Fibroblast of lung (primary cell): ENCODE measurements around the gene IFT81.

Source experiments
- EZH2 ChIP-seq: IDR thresholded peaks from 2 replicates; pipeline ENCODE4 v1.5.1; 2012; ENCODE audit warnings: low read length, control low read depth, mild to moderate bottlenecking; ENCODE audit errors: missing control alignments
- TF ChIP-seq, protein P1 (sequence below), 2 donors: IDR thresholded peaks in 1 of 2; conservative IDR thresholded peaks in 1 of 2; 1 replicate in 1 of 2; 2 replicates in 1 of 2; pipeline ENCODE4 v1.5.1; 2011 to 2012; ENCODE audit warnings: low read length in 2 of 2, control low read depth in 1 of 2, inconsistent platforms in 1 of 2, low read depth in 1 of 2, mild to moderate bottlenecking in 1 of 2

DNA sequence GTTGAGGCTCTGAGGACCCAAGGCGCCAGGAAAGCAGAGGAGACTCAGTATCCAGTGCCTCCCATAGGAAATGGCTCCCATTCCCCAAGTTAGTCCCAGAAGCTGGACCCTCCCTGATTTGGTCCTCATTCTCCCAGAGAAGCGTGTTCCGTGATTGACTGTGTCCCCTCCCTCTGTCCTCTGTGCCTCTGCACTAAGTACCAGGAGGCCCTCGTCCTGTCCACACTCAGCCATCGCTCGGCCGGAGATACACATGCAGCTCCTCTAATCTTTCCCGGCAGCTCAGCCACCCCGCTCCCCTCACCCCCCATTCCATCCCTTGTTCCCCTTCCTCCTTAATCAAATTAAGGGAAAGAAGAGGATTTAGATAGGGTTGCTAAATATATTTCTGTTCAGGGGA, 128.6 kb downstream of the IFT81 start:
- TF ChIP-seq, protein P1, sequence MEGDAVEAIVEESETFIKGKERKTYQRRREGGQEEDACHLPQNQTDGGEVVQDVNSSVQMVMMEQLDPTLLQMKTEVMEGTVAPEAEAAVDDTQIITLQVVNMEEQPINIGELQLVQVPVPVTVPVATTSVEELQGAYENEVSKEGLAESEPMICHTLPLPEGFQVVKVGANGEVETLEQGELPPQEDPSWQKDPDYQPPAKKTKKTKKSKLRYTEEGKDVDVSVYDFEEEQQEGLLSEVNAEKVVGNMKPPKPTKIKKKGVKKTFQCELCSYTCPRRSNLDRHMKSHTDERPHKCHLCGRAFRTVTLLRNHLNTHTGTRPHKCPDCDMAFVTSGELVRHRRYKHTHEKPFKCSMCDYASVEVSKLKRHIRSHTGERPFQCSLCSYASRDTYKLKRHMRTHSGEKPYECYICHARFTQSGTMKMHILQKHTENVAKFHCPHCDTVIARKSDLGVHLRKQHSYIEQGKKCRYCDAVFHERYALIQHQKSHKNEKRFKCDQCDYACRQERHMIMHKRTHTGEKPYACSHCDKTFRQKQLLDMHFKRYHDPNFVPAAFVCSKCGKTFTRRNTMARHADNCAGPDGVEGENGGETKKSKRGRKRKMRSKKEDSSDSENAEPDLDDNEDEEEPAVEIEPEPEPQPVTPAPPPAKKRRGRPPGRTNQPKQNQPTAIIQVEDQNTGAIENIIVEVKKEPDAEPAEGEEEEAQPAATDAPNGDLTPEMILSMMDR (conservative IDR thresholded peaks at IDR 0.05 in 1 of 2, IDR thresholded peaks at IDR 0.05 in 1 of 2; ENCODE audit: low read depth in 1 of 2, low read length in 2 of 2) = no peak
- no peak for TF ChIP-seq EZH2
